GM12892 (cell line): ENCODE measurements around the gene TMEM87B.

Experiments
- POLR2A ChIP-seq: IDR thresholded peaks from 2 replicates; pipeline ENCODE4 v1.6.1; 2011; ENCODE audit warnings: low read depth, low read length, control low read depth
- POLR2AphosphoS5 ChIP-seq: IDR thresholded peaks from 2 replicates; pipeline ENCODE4 v1.6.1; 2011; ENCODE audit warnings: low read depth, low read length, control low read depth

DNA sequence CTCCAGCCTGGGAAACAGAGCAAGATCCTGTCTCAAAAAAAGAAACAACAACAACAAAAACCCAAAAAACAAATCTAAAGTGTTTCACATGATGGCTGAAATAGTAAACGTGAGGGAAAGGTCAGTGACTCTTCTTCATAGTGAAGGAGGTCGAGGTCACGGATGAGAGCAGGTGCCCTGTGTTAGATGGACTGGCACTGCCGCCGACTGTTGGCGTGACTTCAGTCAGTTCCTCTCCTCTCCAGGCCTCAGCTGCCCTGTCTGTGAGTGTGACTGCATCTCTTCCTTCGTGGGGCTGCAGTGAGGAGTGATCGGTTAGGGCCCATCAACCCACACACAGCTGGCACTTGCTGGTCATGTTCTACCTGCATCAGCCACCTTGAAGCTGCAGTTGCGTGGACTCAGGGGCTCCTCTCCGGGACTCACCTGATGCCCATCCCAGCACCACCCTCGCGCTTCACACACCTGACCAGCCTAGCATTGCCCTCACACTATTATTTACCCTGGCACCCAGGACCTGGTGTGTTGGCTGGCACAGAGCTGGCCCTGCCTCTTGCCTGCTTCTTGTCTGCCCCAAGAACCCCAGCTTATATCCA lies 30.1 kb upstream of the TMEM87B start:
- TF ChIP-seq POLR2A = no peak
- TF ChIP-seq POLR2AphosphoS5 = no peak
